ENCODE results near the gene DUXB. TPM values are rescaled to one million over a fixed set of nuclear protein-coding genes. Genes with fewer than 3 reads are reported as not detected.

Gene DUXB, protein sequence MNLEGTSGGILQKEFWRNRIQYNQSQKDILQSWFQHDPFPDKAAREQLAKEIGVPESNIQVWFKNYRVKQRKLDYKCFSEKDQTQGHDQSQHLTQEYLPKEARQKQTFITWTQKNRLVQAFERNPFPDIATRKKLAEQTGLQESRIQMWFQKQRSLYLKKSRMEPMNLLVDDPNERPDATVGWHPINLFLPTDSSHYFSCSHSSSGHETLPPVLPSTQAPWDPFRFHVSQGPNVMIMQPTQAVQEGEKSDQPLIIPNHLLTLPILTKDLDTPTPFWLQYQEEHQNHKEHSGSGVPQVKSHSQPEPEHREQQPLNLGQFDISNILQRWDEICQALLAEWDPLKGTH
- not detected in 2 replicates for total RNA-seq

DNA sequence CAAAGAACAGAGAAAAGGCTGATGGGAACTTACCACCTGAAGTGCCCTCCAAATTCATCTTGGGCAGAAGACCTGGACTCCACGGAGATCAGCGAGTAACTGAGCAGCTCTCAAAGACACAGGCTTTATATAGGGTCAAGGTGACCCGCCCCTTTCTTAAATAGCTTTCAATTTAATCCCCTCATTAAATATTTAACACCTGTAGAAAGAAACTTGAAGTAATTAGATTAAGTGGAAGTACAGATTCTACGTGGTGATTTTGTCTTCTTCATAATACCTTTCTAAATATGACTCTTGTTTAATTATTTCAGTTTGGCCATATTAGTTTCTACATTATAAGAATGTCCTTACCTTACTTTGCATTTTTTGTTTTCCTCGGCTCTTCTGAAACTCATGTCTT, at the start of gene DUXB:
TSS of gene DUXB (minus strand) at position 101 of the 400 bp plus-strand sequence. CDS start at position 58, 43 bp downstream.
- Histone ChIP-seq H3K36me3 (ENCODE audit: control insufficient read depth, insufficient read depth, low read length) (no peaks in the 10 kb centered on the region), H3K4me3 (ENCODE audit: low read depth, low read length) (no peak within 1 kb of the TSS), H3K27me3 (ENCODE audit: control insufficient read depth, insufficient read depth, low read length) (no peaks in the 10 kb centered on the region)
- TF ChIP-seq, protein P1, sequence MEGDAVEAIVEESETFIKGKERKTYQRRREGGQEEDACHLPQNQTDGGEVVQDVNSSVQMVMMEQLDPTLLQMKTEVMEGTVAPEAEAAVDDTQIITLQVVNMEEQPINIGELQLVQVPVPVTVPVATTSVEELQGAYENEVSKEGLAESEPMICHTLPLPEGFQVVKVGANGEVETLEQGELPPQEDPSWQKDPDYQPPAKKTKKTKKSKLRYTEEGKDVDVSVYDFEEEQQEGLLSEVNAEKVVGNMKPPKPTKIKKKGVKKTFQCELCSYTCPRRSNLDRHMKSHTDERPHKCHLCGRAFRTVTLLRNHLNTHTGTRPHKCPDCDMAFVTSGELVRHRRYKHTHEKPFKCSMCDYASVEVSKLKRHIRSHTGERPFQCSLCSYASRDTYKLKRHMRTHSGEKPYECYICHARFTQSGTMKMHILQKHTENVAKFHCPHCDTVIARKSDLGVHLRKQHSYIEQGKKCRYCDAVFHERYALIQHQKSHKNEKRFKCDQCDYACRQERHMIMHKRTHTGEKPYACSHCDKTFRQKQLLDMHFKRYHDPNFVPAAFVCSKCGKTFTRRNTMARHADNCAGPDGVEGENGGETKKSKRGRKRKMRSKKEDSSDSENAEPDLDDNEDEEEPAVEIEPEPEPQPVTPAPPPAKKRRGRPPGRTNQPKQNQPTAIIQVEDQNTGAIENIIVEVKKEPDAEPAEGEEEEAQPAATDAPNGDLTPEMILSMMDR (IDR thresholded peaks at IDR 0.05; ENCODE audit: insufficient read depth, low read length, poor library complexity, severe bottlenecking) = no peak
- no peak for DNase-seq (ENCODE audit: low read depth)

DNA sequence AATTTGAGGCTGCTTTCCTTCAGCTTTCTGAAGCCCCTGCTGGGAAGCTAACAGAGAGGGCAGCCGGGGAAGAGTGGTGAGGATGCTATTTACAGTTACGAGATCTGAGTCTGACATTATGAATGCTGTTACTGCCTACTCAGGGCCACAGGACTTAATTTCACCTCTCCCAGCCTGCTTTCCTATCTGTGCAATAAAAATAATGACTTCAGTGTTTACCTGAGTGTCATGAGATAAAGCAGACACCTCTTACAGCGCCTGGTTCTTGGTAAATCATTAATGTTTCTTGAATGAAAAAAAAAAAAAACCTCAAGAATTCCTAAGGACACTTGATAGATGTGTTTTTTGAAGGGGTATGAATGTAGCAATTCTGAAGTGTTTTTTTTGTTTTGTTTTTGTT, 49.3 kb upstream of the DUXB start:
- TF ChIP-seq, protein P1 (IDR thresholded peaks at IDR 0.05; ENCODE audit: insufficient read depth, low read length, poor library complexity, severe bottlenecking) = no peak
- no peak for DNase-seq (ENCODE audit: low read depth)
- H3K27me3 ChIP-seq (ENCODE audit: control insufficient read depth, insufficient read depth, low read length) = no peaks in the 10 kb centered on the region

DNA sequence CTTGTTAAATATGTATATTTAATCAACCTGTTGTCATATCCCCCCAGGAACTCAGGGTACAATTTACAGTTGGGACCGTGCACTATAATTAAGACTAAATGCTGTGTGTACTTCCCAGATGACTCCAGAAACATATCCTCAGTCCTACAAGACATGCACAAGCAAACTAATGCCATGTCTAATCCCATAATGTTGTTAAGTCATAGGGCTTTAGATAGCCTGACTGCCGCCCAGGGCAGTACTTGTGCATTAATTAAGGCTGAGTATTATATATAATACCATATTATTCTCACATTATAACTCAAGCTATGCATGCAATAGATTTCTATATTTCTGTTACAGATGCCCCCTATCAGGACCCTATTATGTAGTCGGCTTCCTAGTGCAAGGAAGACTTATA, 45.1 kb upstream of the DUXB start:
- Histone ChIP-seq H3K27me3 (ENCODE audit: control insufficient read depth, insufficient read depth, low read length) (no peaks in the 10 kb centered on the region), H3K36me3 (ENCODE audit: control insufficient read depth, insufficient read depth, low read length) (no peaks in the 10 kb centered on the region), H3K4me3 (ENCODE audit: low read depth, low read length) (no peak overlapping the region)
- TF ChIP-seq, protein P1 (IDR thresholded peaks at IDR 0.05; ENCODE audit: insufficient read depth, low read length, poor library complexity, severe bottlenecking) = no peak
- no peak for DNase-seq (ENCODE audit: low read depth)

More for the DNA sequence above, 49.3 kb upstream of the DUXB start:
- H3K4me3 ChIP-seq (ENCODE audit: low read depth, low read length) = no peak overlapping the region
- no peaks in the 10 kb centered on the region for H3K36me3 ChIP-seq (ENCODE audit: control insufficient read depth, insufficient read depth, low read length)

DNA sequence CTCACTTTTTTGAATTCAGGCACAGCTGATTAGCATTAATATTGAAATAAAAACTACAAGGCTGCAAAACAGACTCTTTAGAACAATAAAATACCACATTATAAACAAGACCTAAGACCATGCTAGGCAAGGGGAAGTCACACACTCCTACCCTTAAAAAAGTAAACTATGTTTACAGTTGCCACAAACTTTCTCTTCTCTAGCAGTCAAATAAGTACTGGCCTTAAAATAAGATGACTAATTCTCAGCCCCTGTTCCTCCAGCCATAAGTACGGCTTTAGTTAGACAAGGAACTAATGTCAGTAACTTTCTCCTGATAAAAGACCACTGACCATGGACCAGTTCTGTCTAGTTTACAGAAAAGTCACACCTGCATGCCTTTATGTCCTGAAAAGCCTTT, 44.6 kb upstream of the DUXB start:
- H3K4me3 ChIP-seq (ENCODE audit: low read depth, low read length) = no peak overlapping the region
- no peaks in the 10 kb centered on the region for H3K36me3 ChIP-seq (ENCODE audit: control insufficient read depth, insufficient read depth, low read length)
- TF ChIP-seq, protein P1 (IDR thresholded peaks at IDR 0.05; ENCODE audit: insufficient read depth, low read length, poor library complexity, severe bottlenecking) = no peak
- no peaks in the 10 kb centered on the region for H3K27me3 ChIP-seq (ENCODE audit: control insufficient read depth, insufficient read depth, low read length)
- no peak for DNase-seq (ENCODE audit: low read depth)

DNA sequence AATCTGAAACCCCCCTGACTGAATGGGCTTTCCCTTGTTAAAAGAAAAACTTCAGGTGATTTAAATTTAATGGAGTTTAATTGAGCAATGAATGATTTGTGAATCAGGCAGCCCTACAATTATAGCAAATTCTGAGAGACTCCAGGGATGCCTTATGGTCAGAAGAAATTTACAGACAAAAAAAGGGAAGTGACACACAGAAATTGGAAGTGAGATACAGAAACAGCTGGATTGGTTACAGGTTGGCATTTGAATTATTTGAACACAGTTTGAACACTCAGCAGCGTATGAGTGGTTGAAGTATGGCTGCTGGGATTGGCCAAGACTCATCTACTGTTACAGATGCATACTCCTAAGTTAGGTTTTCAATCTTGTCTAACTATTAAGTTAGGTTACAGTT, 44.0 kb upstream of the DUXB start:
- no peak for DNase-seq (ENCODE audit: low read depth)

More for the DNA sequence above, 44.0 kb upstream of the DUXB start:
- Histone ChIP-seq H3K36me3 (ENCODE audit: control insufficient read depth, insufficient read depth, low read length) (no peaks in the 10 kb centered on the region), H3K4me3 (ENCODE audit: low read depth, low read length) (no peak overlapping the region), H3K27me3 (ENCODE audit: control insufficient read depth, insufficient read depth, low read length) (no peaks in the 10 kb centered on the region)
- TF ChIP-seq, protein P1 (IDR thresholded peaks at IDR 0.05; ENCODE audit: insufficient read depth, low read length, poor library complexity, severe bottlenecking) = no peak

All from kidney epithelial cell (primary cell).